HG03159 (cell line): Measurements from ENCODE around the gene FAM131A.

Source experiments
- ATAC-seq: cut with Tn5 transposase; IDR thresholded peaks from one replicate; pipeline ENCODE4 v1.9.1; 2021; ENCODE audit warnings: mild to moderate bottlenecking, moderate library complexity; ENCODE audit not compliant: unreplicated experiment

FAM131A gene

DNA sequence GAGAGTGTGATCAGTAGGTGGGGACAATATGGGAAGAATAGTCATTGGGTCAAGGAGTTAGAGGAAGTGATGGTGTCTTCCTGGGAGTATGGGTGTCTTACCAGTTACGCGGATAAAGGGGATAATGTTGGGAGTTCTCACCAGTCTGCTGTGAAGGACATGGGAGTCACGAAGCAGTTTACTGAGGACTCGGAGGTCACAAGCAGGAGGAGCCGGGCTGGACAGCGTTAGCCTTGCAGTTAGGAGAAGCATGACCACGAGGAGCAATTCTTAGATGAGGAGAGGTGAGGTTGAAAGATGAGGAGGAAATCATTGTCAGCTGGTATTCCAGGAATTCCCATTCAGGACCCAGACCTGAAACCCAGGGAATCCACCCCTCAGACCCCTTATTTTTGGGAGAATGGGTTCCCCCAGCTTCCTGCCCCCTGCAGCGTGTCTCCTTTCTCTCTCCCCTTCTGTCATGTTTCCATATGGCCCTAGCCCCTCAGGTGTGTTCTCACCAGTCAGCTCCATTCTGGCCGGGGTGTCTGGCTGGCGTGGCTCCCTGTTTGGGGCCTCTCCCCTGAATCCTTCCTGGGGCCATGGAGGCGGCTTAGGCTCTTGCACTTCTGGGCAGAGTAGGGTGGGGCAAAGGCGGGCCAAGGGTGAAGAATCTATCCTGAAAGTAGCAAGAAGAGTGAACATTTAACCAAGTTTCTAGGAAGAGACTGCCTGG, 38.5 kb downstream of the FAM131A start:
- ATAC-seq = no peak

DNA sequence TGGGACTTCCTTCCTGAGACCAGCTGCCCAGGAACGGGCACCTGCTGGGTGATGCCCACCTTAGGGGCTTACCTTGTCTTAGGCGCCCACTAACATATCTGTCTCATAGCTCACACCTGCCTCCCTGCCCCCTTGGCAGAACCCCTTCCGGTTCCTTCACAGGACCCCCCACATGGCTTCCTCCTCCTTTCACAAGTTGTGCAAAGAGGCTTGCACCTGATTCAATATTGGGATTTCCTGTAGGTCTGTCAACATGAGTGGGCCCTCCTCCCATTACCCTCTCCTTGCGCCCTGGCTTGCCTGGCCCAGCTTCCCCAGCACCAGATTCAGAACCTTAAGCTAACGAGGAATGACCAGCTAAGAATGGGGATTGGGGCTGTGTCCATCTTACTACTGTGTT, 40.0 kb downstream of the FAM131A start:
- ATAC-seq = no peak

DNA sequence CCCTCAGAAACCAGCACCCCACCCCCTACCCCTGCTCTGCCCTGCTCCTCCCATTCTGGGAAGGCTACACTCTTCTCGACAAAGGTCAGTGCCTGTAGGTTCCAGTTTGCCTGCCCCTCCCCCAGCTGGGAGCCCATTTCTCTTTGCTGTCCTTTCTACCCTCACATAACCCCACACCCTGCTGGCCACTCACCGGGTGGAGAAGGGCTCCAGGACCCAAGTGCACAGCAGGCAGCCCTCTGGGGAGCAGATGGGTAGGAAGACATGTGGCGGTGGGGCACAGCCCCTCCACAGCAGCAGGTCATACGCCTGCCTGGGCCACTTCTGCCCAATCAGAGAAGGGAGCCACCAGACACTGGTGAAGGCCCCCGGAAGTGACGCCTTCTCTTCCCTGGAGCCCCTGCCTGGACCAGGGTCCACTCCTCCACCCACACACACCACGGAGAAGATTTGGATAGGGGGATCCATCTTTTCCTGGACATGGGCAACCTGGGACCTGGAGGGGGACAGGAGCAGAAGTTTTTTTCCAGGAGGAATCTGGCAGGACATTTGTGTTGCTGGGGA, 40.6 kb downstream of the FAM131A start, which contains the start of gene THPO:
THPO (minus strand) TSS at position 326 of the 564 bp plus-strand sequence. CDS start 1,948 bp downstream, outside the sequence.
- no peak for ATAC-seq

DNA sequence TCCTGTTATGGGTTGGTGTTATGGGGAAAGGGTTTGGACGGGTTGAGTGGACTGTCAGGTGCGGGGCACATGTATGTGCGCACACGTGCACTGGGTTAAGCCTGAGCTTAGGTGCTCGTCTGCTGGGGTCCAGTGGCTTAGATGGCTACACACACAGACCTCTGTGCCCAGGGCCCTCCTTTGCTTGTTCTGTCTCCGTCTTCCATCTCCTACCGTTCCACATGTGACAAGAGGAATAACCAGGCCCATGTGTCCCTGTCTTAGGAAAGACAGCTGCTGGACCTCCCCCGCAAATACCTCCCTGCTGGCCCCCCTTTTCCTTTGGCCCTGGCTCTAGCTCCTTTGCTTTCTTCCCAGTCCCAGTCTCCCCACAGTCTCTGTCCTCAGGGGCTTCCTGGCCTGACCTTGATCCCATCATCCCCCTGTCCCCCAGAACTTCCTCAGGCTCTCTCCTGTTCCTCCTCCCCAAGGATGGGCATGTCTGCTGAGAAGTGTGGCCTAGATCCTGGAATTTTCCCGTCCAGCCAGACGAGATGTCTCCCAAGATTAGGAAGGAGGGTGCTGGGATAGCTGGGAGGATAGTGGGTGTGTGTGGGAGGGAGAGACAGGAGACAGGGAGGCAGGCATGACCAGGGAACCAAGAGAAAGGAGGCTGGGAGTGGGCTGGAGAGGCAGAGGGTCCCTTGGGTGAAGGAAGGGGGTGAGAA, 41.4 kb downstream of the FAM131A start:
- no peak for ATAC-seq

DNA sequence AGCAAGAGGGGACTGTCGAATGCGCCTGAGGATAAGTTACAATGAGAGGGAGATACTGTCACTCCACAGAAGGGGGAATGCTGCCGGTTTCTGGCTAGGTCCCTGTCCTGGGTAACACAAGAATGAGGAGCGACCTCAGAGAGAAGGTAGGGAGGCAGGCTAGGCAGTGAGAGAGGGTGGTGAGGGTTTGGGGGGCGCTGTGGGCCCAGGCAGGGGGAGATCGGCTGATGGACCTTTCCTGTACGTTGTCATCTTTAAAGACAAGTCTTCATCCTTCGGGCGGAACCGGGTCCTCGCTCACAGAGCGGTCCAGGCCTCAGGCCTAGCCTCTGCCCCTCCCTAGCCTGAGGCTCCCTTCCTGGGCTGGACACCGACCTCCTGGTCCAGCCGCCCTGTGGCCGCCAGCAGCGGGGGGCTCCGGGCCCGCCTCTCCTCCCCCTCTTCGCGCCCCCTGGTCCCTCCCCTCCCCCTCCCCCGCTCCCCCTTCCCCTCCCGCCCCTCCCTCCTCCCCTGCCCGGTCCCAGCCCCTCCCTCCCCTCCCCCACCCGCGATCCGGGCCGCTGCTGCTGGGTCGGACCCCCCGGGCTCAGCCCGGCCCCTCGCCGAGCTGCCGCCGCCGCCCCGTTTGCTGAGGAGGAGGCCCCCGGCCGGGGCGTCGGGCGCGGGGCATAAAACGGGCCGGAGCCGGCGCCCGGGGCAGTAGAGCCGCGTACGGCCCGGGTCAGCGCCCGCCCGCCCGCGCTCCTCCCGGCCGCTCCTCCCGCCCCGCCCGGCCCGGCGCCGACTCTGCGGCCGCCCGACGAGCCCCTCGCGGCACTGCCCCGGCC, 42.2 kb downstream of the FAM131A start, which contains the start of gene CHRD:
CHRD (plus strand) TSS at position 697 of the 827 bp plus-strand sequence. CDS start 265 bp downstream, outside the sequence.
- ATAC-seq = no peak

DNA sequence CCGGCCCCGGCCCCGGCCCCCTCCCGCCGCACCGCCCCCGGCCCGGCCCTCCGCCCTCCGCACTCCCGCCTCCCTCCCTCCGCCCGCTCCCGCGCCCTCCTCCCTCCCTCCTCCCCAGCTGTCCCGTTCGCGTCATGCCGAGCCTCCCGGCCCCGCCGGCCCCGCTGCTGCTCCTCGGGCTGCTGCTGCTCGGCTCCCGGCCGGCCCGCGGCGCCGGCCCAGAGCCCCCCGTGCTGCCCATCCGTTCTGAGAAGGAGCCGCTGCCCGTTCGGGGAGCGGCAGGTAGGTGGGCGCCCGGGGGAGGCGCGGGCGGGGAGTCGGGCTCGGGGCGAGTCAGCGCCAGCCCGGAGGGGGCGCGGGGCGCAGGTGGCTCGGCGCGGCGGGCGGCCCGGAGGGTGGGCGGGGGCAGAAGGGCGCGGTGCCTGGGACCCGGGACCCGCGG, 42.8 kb downstream of the FAM131A start:
- no peak for ATAC-seq

DNA sequence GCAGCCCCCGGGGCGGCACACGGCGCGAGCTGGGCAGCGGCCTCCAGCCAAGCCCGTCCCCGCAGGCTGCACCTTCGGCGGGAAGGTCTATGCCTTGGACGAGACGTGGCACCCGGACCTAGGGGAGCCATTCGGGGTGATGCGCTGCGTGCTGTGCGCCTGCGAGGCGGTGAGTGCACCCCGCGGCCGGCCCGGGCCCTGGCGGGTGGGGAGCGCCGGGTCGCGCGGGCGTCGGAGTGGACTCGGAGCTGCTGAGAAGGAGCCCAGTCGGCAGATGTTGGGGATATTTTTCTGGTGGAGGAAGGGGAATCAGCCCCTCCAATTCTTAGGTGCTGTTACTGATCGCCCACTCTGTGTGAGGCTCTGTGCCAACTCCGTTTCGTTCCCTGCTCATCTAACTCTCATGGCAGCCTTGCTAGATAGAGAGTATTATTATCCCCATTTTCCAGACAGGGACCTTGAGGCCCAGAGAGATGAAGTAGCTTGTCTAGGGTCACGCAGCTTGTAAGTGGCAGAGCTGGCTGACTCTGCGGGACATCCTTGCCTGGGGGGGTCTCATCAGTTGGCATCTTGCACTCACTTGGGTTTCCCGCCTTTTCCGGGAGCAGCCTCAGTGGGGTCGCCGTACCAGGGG, 43.3 kb downstream of the FAM131A start:
- no peak for ATAC-seq

DNA sequence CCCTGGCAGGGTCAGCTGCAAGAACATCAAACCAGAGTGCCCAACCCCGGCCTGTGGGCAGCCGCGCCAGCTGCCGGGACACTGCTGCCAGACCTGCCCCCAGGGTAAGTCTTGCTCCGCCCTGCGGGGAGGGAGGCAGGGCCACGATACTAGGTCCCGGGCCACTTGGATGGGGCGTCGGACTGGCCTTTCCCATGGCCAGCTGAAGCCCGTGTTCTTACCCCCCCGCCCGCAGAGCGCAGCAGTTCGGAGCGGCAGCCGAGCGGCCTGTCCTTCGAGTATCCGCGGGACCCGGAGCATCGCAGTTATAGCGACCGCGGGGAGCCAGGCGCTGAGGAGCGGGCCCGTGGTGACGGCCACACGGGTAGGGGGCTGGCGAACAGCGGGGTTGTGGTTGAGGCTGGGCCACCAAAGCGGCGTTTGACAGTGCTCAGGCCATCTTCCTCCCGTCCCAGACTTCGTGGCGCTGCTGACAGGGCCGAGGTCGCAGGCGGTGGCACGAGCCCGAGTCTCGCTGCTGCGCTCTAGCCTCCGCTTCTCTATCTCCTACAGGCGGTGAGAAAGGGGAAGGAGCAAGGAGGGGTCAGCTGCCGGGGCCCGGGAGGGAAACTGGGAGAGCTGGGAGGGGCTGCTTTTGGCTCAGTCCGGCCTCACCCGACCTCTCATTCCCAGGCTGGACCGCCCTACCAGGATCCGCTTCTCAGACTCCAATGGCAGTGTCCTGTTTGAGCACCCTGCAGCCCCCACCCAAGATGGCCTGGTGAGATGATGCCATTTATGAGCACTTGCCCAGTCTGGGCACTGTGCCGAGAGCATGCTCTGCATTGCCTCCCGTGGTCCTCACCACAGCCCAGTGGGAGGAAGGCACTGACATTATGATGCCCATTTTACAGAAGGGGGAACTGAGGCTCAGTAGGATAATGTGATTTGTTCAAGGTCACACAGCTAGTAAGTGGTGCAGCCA, 44.1 kb downstream of the FAM131A start:
- ATAC-seq = no peak

DNA sequence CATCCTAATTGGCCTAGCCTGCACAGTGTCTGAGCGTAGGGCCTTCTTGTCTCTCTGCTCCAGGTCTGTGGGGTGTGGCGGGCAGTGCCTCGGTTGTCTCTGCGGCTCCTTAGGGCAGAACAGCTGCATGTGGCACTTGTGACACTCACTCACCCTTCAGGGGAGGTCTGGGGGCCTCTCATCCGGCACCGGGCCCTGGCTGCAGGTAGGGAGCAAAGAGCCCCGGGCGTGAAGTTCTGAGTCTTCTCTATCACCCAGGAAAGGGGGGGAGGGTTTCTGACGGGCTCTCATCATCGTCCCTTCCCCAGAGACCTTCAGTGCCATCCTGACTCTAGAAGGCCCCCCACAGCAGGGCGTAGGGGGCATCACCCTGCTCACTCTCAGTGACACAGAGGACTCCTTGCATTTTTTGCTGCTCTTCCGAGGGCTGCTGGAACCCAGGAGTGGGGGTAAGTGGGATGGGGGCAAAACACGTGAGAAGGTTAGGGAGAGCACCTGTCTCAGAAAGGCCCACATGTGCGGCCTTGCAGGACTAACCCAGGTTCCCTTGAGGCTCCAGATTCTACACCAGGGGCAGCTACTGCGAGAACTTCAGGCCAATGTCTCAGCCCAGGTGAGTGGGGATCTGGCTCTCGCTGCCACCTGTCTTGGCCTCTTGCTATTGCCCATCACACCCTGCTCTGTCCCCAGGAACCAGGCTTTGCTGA, 45.1 kb downstream of the FAM131A start:
- ATAC-seq = no peak

DNA sequence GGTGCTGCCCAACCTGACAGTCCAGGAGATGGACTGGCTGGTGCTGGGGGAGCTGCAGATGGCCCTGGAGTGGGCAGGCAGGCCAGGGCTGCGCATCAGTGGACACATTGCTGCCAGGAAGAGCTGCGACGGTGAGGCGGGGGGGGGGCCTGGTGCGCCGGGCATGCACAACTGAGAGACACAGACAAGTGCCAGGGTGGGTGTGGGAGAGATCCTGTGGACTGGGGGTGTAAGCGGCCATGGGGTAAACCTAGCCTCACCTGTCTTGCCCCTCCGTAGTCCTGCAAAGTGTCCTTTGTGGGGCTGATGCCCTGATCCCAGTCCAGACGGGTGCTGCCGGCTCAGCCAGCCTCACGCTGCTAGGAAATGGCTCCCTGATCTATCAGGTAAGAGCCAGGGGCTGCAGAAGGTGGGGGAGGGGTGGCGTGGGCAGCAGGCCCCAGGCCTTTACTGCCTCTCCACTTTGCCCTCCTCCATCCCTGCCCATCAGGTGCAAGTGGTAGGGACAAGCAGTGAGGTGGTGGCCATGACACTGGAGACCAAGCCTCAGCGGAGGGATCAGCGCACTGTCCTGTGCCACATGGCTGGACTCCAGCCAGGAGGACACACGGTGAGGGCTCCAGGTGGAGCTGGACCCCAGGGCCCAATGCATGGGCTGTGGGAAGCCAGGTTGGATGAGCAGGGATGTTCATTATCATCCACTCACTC, 45.8 kb downstream of the FAM131A start:
- no peak for ATAC-seq

DNA sequence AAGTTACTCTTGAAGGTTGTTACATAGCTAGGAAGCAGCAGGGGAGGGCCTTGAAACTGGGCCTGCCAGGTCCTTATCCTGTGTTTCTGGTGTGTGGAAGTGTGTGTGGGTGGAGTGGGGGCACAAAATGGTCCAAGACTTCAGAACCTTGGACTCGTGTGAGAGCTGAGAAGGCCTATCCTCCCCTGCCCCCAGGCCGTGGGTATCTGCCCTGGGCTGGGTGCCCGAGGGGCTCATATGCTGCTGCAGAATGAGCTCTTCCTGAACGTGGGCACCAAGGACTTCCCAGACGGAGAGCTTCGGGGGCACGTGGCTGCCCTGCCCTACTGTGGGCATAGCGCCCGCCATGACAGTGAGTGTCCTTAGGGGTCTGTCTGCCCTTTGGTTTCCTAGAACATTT, 46.9 kb downstream of the FAM131A start:
- ATAC-seq = no peak

DNA sequence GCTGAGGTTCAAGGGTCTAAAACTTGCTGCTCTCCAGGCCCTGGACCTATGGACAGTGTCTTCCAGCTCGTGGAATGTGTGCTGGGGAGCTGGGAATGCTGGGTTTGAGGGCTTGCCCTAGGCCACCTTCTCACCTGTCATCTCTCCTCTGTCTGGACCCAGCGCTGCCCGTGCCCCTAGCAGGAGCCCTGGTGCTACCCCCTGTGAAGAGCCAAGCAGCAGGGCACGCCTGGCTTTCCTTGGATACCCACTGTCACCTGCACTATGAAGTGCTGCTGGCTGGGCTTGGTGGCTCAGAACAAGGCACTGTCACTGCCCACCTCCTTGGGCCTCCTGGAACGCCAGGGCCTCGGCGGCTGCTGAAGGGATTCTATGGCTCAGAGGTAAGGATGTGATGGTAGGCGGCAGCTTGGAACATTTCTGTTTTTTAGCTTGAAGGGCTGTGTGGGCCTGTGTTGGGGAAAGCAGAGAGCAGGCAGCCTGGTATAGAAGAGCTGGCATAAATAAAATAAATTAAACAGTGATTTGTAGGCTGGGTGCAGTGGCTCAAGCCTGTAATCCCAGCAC, 47.5 kb downstream of the FAM131A start:
- no peak for ATAC-seq

DNA sequence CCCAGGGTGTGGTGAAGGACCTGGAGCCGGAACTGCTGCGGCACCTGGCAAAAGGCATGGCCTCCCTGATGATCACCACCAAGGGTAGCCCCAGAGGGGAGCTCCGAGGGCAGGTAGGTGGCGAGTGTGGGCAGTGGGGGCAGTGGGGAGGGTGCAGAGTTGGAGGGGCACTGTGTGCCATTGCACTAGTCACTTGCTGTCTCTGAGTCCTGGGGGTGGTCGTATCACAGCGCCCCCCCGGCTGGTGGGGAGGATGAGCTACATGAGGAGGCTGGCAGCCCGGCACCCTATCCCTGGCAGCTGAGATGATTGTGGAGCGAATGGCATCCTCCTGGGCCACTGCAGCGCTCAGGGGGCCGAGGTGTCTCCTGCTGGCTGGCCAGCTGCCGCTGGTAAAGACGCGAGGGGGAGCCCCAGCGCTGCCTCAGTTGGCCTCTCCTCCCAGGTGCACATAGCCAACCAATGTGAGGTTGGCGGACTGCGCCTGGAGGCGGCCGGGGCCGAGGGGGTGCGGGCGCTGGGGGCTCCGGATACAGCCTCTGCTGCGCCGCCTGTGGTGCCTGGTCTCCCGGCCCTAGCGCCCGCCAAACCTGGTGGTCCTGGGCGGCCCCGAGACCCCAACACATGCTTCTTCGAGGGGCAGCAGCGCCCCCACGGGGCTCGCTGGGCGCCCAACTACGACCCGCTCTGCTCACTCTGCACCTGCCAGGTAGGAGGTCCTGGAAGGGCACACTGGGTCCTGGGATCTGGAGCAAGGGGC, 48.8 kb downstream of the FAM131A start:
- ATAC-seq = no peak

DNA sequence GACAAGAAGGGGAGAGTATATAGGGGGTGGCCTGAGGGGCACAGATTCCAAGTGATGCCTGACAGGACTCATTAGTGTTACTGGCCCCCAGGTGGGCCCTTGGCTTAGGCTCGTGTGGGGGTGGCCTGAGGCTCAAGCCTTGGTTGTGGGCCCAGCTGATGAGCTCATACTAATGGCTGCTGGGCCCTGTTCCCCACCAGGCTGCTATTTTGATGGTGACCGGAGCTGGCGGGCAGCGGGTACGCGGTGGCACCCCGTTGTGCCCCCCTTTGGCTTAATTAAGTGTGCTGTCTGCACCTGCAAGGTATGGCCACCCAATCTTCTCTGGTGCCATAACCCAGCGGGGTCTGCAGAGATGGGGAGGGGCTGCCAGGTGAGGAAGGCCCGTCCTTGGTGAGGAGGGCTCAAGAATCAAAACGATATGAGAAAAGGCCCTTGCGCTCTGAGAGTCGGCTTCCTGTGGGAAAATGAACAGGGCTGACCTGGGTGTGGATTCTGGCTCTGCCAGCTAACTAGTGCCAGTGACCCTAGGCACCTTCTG, 49.8 kb downstream of the FAM131A start:
- ATAC-seq = no peak

DNA sequence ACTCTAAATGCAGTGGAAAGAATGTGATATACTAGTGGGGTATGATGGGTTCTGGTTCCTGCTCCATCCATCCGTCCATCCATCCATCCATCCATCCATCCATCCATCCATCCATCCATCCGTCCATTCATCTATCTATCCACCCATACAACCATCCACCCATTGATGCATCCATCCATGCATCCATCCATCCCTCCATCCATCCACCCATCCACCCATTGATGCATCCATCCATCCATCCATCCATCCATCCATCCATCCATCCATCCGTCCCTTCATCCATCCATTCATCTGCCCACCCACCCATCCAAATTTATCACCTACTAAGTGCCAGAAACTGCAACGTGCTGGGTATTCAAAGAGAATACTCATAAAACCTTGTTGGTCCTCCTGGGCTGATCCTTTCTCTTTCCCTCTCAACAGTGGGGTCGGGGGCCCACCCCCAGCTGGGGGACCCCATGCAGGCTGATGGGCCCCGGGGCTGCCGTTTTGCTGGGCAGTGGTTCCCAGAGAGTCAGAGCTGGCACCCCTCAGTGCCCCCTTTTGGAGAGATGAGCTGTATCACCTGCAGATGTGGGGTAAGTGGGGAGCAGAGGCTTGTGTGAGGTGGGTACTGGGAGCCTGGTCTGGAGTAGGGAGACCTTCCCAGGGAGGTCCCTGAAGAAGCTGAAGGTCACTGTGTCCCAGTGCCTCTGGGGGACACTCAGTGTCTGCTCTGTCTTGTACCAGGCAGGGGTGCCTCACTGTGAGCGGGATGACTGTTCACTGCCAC, 51.0 kb downstream of the FAM131A start:
- ATAC-seq = no peak

DNA sequence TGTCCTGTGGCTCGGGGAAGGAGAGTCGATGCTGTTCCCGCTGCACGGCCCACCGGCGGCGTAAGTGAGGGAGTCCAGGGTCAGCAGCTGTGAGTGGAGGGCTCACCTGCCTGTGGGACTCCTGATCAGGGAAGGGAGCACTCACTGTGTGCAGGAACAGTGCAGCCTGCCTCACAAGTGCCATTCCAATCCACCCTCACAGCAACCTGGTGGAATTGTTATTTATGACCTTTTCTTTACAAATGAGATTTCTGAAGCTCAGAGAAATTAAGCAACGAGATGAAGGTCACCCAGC, 51.5 kb downstream of the FAM131A start:
- no peak for ATAC-seq
